Cerebellar nuclear complex (tissue), 1 donor: ENCODE data around the gene BANP.
"Not testable (repeated sequence)": the region's sequence is repeated elsewhere in the genome, so short reads cannot be mapped to it uniquely, and the experiment has no call there.

ENCODE experiments used
- DNase-seq, 2 experiments: peaks; one replicate each; lab custom pipeline; 2025; lab: John Stamatoyannopoulos, UW

The BANP gene

GRCh38 chr16:87996962-87997880, 46.0 kb downstream of the BANP start:
- no peak for DNase-seq

GRCh38 chr16:87998184-87998793, 47.1 kb downstream of the BANP start:
- DNase-seq = not testable (repeated sequence)

GRCh38 chr16:87998992-87999391, 47.8 kb downstream of the BANP start:
- not testable (repeated sequence) for DNase-seq

GRCh38 chr16:88002211-88002610, 51.0 kb downstream of the BANP start:
- DNase-seq = no peak

GRCh38 chr16:88002749-88003148, 51.5 kb downstream of the BANP start:
- no peak for DNase-seq

GRCh38 chr16:88003316-88003715, 52.1 kb downstream of the BANP start:
- no peak for DNase-seq

GRCh38 chr16:88003736-88004135, 52.5 kb downstream of the BANP start:
- DNase-seq = no peak

- no peak for DNase-seq
Measured at GRCh38 chr16:88004391-88004790, 53.2 kb downstream of the BANP start.

- no peak for DNase-seq
Measured at GRCh38 chr16:88005181-88005581, 53.9 kb downstream of the BANP start.

- no peak for DNase-seq
Measured at GRCh38 chr16:88005968-88006367, 54.7 kb downstream of the BANP start.

- DNase-seq = no peak
Measured at GRCh38 chr16:88007321-88007731, 56.1 kb downstream of the BANP start.

- DNase-seq = no peak
Measured at GRCh38 chr16:88008840-88009239, 57.6 kb downstream of the BANP start.

GRCh38 chr16:88009563-88010342, 58.5 kb downstream of the BANP start:
- DNase-seq = no peak

GRCh38 chr16:88010343-88010967, 59.2 kb downstream of the BANP start:
- no peak for DNase-seq

- DNase-seq = no peak
Measured at GRCh38 chr16:88010968-88011483, 59.8 kb downstream of the BANP start.

- DNase-seq = no peak
Measured at GRCh38 chr16:88012360-88012759, 61.1 kb downstream of the BANP start.

GRCh38 chr16:88013091-88013609, 61.9 kb downstream of the BANP start:
- DNase-seq = no peak

GRCh38 chr16:88013766-88014251, 62.6 kb downstream of the BANP start:
- no peak for DNase-seq

- no peak for DNase-seq
Measured at GRCh38 chr16:88014252-88014781, 63.1 kb downstream of the BANP start.

GRCh38 chr16:88014954-88015805, 63.9 kb downstream of the BANP start:
- DNase-seq = no peak
